ENCODE results near the gene SETD3.

SETD3 gene
- total RNA-seq: 39.0 reads per million, percentile 63 among the genes with 10 or more reads in this experiment

DNA sequence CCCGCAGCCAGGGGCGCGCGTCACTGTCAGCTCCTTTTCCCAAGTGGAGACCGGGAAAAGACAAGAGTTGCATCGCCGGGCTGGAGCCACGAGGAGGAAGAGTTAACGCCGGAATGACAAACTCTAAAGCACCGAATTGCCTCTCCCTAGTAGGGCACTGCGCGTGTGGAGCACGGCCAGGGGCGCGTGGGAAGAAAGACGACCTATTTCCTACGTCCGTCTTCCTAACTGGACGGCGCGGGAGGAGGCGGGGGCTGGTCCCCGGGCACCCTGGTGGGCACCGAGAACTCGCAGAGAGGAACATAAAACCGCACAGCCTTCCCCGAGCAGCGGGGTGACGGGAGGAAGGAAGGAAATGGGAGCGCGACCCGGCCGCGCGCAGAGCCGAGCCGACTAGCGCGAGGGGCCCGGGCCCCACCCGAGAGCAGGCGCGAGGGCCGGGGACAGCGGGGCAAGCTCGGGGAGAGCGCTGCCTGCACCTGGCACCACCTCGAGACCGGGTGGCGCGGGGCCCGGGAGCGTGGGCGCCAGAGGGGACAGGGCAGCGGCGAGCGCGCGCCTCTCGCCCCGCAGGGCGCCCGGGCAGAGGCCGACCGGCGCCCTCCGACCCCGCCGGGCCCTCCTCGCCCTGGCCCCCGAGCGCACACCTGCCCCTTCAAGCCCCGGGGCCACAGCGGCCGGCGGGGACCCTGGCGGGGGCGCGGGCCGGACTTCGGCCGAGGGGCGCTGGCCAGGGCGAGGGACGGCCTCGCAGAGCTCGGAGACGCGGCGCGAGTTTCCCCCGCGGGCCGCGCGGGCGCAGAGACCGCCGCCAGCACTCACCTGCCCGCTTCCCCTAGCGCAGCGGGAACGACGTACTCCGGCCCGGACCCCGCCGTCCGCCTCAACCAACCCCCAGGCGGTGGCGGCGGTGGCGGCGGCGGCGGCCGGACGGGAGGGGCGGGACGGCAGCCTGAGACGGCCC, at the start of gene SETD3:
TSS of gene SETD3 (minus strand) at position 954 of the 964 bp plus-strand sequence. CDS start 15,054 bp downstream, outside the sequence.
- DNase-seq: peak; percentile 19

- no peak for DNase-seq
Measured at GRCh38 chr14:99529899-99530298, 49.2 kb upstream of the SETD3 start.

- no peak for DNase-seq
Measured at GRCh38 chr14:99527427-99528076, 46.9 kb upstream of the SETD3 start.

DNA sequence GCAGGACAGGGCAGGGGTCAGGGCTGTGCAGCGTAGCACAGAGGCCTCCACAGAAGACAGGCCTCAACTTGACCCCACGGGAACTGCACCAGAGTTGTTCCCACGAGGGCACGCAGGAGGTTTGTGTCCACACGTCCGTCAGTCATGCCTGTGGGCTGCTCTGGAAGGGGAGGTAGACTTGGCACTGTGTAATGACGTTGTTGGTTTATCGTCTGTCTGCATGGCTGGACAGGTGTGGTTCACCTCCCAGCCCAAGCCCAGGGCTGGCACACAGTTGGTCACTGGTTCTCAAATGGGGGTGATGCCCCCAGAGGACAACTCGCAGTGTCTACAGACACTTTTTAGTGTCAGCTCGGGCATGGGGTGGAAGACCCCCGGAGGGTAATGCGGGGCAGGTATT, 46.4 kb upstream of the SETD3 start:
- DNase-seq: no peak

GRCh38 chr14:99525699-99526080, 45.0 kb upstream of the SETD3 start:
- DNase-seq: no peak

DNA sequence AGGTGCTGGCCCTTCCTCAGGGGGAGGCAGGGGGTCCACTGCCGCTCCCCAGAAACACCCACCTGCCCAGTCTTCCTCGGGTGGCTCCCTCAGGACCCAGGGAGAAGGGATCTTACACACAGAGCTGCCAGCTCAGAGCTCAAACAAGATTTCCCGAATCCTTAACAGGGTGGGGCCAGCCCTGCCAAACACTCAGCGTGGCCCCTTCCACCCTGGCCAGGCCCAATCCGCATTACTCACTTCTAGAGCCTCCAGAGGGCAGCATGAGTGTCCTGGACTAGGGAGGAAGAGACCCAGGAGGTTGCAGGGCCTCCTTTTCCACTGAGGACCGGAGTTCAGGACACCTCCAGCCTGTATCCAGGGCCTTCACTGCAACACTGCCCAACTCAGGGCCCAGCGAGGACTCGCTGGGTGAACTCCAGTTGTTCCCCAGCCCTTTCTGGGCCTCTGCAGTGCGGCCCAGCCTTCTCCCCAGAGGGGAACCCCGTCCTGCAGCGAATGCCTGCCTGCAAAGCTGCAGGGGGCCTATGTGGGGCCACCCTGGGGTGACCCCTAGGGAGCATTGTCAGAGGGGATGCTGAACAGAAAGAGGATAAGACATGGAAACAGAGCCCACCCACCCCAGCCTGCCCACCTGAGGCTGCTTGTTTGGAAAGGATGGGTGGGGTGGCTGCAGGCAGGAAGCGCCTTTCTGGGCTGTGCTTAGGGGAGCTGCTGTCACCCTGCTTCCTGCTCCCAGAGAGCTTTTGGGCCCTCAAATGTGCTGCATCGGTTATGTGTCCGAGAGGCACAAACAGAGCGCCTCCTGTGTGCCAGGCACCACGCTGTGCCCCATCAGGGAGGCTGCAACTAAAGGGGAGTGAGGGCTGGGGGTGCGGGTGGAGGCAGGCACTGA, 44.4 kb upstream of the SETD3 start:
- DNase-seq: no peak

GRCh38 chr14:99524091-99524661, 43.5 kb upstream of the SETD3 start:
- no peak for DNase-seq

- no peak for DNase-seq
Measured at GRCh38 chr14:99523704-99524055, 43.0 kb upstream of the SETD3 start.

DNA sequence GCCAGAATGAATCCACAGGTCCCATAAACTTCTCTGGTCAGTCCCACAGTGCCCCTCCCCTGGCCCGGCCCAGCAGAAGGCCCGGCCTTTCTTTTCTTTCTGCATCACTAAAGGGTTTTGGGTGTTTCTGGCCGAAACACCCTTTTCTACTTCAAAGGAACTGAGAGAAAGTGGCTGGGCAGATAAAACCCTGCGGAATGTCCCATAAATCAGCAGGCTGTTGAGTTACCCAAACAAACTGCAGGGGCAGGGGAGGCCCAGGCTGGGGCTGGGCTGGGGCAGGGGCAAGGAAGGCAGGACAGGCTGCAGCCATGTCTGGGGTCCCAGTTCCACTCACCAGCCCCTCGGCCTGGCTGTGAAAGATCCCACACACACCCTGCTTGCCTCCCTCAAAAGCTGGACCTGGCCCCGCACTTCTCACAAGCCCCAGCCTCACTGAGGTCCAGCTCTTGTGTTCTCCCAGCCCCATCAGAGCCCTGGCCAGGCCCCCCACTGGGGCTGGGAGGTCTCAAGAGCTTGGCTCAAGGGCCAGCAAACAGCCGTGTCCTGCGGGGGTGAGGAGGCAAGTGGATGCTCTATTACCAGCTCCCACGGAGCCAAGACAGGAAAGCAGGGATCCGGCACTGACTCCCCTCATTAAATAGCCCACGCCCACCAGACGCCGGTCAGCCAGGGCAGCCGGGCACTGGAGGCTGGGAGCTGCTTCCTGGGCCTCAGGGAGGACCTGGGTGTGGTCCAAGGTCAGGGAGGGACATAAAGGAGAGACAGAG, 42.5 kb upstream of the SETD3 start:
- no peak for DNase-seq

DNA sequence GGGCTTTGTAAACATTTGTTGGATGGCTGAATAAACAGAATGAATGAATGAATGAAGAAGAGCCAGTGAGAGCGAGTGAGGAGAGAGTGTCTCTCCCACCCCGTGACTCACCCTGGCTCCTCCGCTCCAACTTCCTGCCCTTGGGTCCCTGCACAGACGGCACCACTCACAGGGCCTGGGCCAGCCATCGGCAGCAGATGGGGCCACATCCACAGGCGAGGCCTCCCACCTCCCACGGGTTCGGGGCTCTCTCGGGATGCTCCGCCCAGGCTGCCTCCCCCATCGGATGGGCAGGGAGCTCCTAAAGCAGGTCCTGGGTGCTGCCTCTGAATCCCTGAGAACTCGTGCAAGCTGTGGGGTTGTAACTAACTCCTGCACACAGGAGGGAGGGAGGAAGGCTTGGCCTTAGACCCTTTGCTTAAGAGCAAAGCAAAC, 41.8 kb upstream of the SETD3 start:
- no peak for DNase-seq

DNA sequence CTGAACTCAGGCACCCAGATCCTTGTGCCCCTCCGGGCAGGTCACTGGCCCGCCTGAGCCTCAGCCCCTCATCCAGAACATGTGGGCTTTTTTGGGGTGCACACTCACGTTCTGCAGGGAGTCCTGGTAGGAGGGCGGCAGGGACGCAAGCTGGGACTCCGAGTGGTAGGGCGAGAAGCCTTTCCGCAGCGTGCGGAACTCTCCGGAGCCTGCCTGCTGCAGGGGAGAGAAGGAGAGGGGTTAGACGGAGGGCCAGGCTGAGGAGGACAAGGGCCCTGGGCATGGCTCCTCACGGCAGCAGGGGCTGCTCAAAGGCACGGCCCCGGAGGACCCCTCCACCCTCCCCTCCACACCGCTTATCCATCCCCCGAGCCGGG, 41.4 kb upstream of the SETD3 start:
- DNase-seq: no peak

- DNase-seq: no peak
Measured at GRCh38 chr14:99521176-99522024, 40.7 kb upstream of the SETD3 start.

GRCh38 chr14:99520571-99521081, 40.0 kb upstream of the SETD3 start:
- DNase-seq: no peak

DNA sequence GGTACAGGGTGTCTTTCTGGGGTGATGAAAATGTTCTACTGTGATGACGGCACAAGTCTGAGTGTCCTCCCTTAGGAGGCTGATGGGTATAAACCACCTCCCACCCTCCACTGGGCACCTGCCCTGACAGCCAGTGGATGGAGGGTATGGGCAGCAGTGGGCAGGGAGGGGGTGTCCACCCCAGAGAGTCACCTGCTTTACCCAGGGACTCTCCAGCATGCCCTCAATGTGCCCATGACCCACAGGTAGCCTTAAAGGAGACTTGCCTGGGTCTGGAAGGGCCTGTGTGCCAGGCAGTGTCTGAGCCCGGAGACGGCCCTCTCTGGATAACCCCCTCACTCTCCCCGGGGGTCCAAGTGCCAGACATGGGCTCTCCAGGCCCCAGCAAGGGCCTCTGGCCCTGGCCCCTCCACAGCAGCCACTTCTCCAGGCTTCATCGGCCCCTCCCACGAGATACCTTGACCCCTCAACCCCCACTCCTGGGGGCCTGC, 39.3 kb upstream of the SETD3 start:
- DNase-seq: no peak

DNA sequence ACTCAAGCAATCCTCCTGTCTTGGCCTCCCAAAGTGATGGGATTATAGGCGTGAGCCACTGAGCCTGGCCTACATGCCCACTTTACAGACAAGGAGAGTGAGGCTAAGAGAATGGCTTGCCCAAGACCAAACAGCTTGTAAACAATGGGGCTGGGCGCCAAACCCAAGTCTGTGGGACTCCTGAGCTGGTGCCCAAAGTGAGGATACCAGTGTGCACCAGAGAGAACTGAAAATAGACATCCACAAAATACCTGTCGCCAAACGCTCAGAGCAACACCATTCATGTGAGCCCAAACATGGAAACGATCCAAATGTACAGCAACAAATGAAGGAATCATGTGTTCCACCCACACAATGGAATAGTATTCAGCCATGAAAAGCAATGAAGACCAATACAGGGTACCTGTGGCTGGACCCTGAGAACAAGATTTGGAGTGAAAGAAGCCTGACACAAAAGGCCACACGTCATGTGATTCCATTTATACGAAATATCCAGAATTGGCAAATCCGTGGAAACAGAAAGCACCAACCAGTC, 38.8 kb upstream of the SETD3 start:
- DNase-seq: no peak

DNA sequence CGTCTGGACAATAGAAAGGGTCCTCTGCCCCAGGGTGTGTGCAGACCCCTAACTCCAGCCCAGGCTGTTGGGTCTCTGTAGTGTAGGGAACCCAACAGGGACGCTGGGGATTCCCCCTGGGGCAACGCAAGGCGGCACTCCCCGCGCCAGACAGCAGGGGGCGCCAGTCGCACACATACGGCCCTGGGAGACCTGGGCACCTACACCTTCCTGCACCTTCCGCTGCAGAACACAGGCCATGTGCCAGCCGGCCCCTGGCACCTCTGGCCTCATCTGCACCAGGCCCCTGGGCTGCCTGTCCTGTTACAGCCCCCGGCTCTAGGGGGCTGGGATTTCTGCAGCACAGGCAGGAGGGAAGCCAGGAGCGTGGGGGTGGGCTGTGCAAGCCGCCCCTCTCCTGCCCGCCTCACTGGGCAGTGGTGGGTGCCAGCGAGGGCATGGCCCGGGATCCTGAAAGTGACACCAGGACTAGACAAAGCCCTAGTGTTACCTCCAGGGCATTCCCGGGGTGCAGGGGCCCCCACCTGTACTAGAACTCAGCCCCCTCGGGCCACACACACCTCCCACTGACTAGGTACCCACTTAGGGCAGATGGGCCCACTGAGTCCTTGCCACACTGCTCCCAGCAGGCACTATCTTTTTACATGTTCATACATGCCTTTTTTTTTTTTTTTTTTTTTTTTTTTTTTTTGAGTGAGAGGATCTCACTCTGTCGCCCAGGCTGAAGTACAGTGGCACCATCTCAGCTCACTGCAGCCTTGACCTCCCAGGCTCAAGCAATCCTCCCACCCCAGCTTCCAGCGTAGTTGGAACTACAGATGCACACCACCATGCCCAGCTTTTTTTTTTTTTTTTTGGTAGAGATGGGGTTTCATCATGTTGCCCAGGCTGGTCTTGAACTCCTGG, 38.0 kb upstream of the SETD3 start:
- DNase-seq: peak; percentile 75

GRCh38 chr14:99517643-99518381, 37.2 kb upstream of the SETD3 start:
- no peak for DNase-seq
